ENCODE results near the gene BSG. TPM values are rescaled to one million over a fixed set of nuclear protein-coding genes. Genes with fewer than 3 reads are reported as not detected.
A peak's percentile ranks its signal among the peaks of the same experiment; 100 is the strongest.

BSG gene
- total RNA-seq, 1 donor: 191 TPM

- no peak overlapping the region for H3K4me3 ChIP-seq (ENCODE audit: low read depth, low read length)
Observed at GRCh38 chr19:540867-541637, 31.3 kb upstream of the BSG start.

GRCh38 chr19:541699-542098 is 30.7 kb upstream of the BSG start:
- no peak for DNase-seq (ENCODE audit: low read depth)
- TF ChIP-seq CTCF (IDR thresholded peaks at IDR 0.05; ENCODE audit: insufficient read depth, low read depth, low read length): no peak
- no peak overlapping the region for H3K4me3 ChIP-seq (ENCODE audit: low read depth, low read length)

More at GRCh38 chr19:540867-541637, 31.3 kb upstream of the BSG start:
- no peak for TF ChIP-seq CTCF (IDR thresholded peaks at IDR 0.05; ENCODE audit: insufficient read depth, low read depth, low read length)
- no peak for DNase-seq (ENCODE audit: low read depth)

- no peak for TF ChIP-seq CTCF (IDR thresholded peaks at IDR 0.05; ENCODE audit: insufficient read depth, low read depth, low read length)
- no peak overlapping the region for H3K4me3 ChIP-seq (ENCODE audit: low read depth, low read length)
- no peak for DNase-seq (ENCODE audit: low read depth)
Observed at GRCh38 chr19:542173-542866, 30.1 kb upstream of the BSG start.

- TF ChIP-seq CTCF (IDR thresholded peaks at IDR 0.05; ENCODE audit: insufficient read depth, low read depth, low read length): no peak
- H3K4me3 ChIP-seq (ENCODE audit: low read depth, low read length): peak within 1 kb of the TSS; percentile 21
- no peak for DNase-seq (ENCODE audit: low read depth)
Observed at GRCh38 chr19:543910-544608, 28.3 kb upstream of the BSG start, which contains the start of gene GZMM. TSS of gene GZMM (plus strand) at chr19:544053. CDS start at chr19:544072, 19 bp downstream.

- TF ChIP-seq CTCF (IDR thresholded peaks at IDR 0.05; ENCODE audit: insufficient read depth, low read depth, low read length): no peak
Observed at GRCh38 chr19:547117-547516, 25.3 kb upstream of the BSG start.

GRCh38 chr19:547836-548720 is 24.3 kb upstream of the BSG start:
- no peak overlapping the region for H3K4me3 ChIP-seq (ENCODE audit: low read depth, low read length)
- no peak for TF ChIP-seq CTCF (IDR thresholded peaks at IDR 0.05; ENCODE audit: insufficient read depth, low read depth, low read length)
- DNase-seq (ENCODE audit: low read depth): no peak

More at GRCh38 chr19:547117-547516, 25.3 kb upstream of the BSG start:
- no peak for DNase-seq (ENCODE audit: low read depth)
- no peak overlapping the region for H3K4me3 ChIP-seq (ENCODE audit: low read depth, low read length)
